SK-N-MC (cell line): ENCODE results near the gene RHEB.

Source experiments
- DNase-seq: peaks from one replicate; pipeline ENCODE4 v3.0.0-alpha.2; 2011; ENCODE audit warnings: low read depth, low spot score
- H3K27ac ChIP-seq: fragments of 200-600 bp; sonication (generic); 2 replicates; pipeline ENCODE4 v1.5.1; 2016; ENCODE audit warnings: mixed run types
- H3K36me3 ChIP-seq: fragments of 200-600 bp; sonication (generic); 2 replicates; pipeline ENCODE4 v1.6.1; 2017; ENCODE audit warnings: antibody characterized with exemption, low read length, mixed read lengths; ENCODE audit not compliant: insufficient read depth
- H3K4me3 ChIP-seq: fragments of 200-600 bp; sonication (generic); 2 replicates; pipeline ENCODE4 v1.5.1; 2016
- H3K9ac ChIP-seq: fragments of 200-600 bp; sonication (generic); 2 replicates; pipeline ENCODE4 v1.8.0; 2017; ENCODE audit warnings: mixed run types, mixed read lengths; ENCODE audit not compliant: insufficient read length
- H3K9me3 ChIP-seq: fragments of 200-600 bp; sonication (generic); 2 replicates; pipeline ENCODE4 v1.6.1; 2017; ENCODE audit warnings: low read depth, mild to moderate bottlenecking, antibody characterized with exemption, low read length, moderate library complexity, mixed read lengths
- EZH2 ChIP-seq: fragments of 200-600 bp; sonication (generic); IDR thresholded peaks from one replicate; pipeline ENCODE4 v1.6.1; 2017; ENCODE audit warnings: antibody characterized with exemption
- FOXP2 ChIP-seq: optimal IDR thresholded peaks from 2 replicates; pipeline ENCODE3; 2011; ENCODE audit warnings: mild to moderate bottlenecking, moderate library complexity; ENCODE audit not compliant: insufficient read depth; ENCODE audit errors: extremely low read length, control extremely low read depth
- POLR2AphosphoS5 ChIP-seq: IDR thresholded peaks from 2 replicates; pipeline ENCODE4 v1.6.1; 2012; ENCODE audit warnings: mild to moderate bottlenecking, low read depth, low read length, borderline replicate concordance

RHEB gene

GRCh38 chr7:151490456-151491105 is 29.1 kb downstream of the RHEB start:
- peaks cover 53% of the 10 kb centered on the region for H3K36me3 ChIP-seq
- no peak for DNase-seq
- no peak overlapping the region for H3K27ac ChIP-seq

DNA sequence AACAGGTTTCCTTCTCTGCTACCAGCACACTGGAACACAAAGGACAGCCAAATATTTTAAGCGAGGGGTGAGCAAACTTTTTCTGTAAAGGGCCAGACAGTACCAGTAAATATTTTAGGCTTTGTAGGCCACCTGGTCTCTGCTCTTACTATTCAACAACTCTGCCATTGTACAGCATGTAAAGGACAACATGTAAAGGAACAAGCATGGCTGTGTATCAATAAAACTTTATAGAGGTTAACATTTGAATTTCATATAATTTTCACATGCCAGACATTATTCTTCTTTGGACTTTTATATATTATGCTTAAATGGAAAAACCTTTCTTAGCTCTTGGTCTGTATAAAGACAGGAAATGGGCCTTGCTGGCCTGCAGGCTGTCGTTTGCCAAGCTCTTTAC is 30.2 kb downstream of the RHEB start:
- H3K9me3 ChIP-seq: no peaks in the 10 kb centered on the region
- no peak overlapping the region for H3K27ac ChIP-seq
- TF ChIP-seq FOXP2 (no peak), EZH2 (no peak), POLR2AphosphoS5 (no peak)
- peaks cover 63% of the 10 kb centered on the region for H3K36me3 ChIP-seq
- H3K4me3 ChIP-seq: no peak overlapping the region
- DNase-seq: no peak
- H3K9ac ChIP-seq: no peak overlapping the region

More at GRCh38 chr7:151490456-151491105, 29.1 kb downstream of the RHEB start:
- no peak overlapping the region for H3K4me3 ChIP-seq
- TF ChIP-seq POLR2AphosphoS5: no peak
- TF ChIP-seq EZH2: no peak
- TF ChIP-seq FOXP2: no peak
- H3K9ac ChIP-seq: no peak overlapping the region
- no peaks in the 10 kb centered on the region for H3K9me3 ChIP-seq

DNA sequence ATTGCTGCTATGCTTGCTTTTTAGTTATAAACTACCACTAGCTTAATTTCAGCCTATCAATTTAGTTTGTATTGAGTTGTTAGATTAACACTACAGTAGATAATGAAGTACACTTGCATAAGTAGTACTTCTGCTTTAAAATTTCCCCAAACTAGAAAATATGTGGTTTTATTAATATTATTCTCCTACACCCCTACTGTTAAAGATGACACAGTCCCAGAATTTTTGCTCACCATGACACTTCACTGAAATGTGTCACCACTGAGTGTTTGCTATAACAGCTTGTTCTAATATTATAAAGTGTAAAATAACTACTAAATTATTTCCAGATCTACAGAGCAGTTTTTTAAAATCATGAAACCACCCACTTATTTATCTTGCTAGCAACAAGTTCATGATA is 31.6 kb downstream of the RHEB start:
- Histone ChIP-seq H3K4me3 (no peak overlapping the region), H3K27ac (no peak overlapping the region), H3K36me3 (peaks cover 77% of the 10 kb centered on the region), H3K9me3 (no peaks in the 10 kb centered on the region), H3K9ac (no peak overlapping the region)
- TF ChIP-seq FOXP2 (no peak), EZH2 (no peak), POLR2AphosphoS5 (no peak)
- DNase-seq: no peak

GRCh38 chr7:151487228-151487627 is 32.5 kb downstream of the RHEB start:
- TF ChIP-seq FOXP2: no peak
- TF ChIP-seq POLR2AphosphoS5: no peak
- no peak for TF ChIP-seq EZH2
- no peak overlapping the region for H3K4me3 ChIP-seq
- no peak for DNase-seq
- no peak overlapping the region for H3K9ac ChIP-seq
- H3K9me3 ChIP-seq: no peaks in the 10 kb centered on the region
- H3K27ac ChIP-seq: no peak overlapping the region
- peaks cover 85% of the 10 kb centered on the region for H3K36me3 ChIP-seq

DNA sequence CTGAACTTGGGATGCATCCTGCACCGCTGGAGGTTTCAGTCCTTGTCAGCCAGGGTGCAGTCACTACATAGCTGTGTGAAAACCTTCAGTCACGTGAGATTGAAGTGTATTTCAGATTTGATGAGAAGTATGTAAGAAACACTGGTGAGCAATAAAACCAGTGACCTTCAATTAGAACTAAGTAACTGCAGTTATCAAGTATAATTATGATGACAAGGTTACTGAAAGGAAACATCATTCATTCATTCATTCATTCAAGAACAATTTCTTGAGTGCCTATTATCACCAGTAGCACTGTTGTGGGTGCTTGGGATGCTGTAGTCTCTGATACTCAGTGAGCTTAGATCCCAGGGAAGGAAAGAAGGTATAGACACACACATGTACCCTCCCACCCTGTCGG is 33.6 kb downstream of the RHEB start:
- H3K4me3 ChIP-seq: no peak overlapping the region
- H3K9ac ChIP-seq: no peak overlapping the region
- peaks cover 96% of the 10 kb centered on the region for H3K36me3 ChIP-seq
- no peaks in the 10 kb centered on the region for H3K9me3 ChIP-seq
- no peak for TF ChIP-seq POLR2AphosphoS5
- TF ChIP-seq FOXP2: no peak
- TF ChIP-seq EZH2: no peak
- no peak overlapping the region for H3K27ac ChIP-seq
- no peak for DNase-seq

DNA sequence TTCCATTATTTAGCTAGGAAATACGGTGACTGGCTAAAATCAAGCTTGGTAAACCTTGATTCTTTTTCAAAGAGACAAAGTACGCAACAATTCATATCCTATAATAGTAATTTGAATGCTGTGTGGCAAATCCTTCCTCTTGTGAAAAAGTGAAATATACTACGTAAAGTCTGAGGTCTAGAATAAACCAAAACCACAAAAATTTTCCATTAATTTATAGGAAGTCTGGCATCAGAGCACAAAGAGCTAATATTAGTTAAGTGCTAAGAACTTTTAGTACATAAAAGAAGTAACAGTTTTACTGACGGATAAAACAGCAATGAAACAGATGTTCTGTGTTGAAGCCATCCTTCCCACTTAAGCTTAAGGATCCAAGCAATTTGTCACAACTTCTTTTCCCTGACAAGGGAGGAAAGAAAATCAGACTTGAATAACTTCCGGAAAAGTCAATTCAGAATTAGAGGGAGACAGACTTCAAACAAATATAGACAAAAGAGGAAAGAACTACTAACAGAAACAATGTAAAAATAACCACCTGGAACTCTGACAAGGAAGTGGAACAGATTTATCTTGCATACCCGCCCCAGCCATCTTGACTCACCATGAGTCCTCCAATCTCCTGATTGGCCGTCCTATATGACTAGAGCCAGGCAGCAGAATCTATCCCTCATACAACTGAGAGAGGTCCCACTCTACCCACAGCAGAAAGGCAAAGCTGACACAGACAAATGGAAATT is 34.6 kb downstream of the RHEB start:
- TF ChIP-seq FOXP2: no peak
- no peak for TF ChIP-seq EZH2
- no peak for TF ChIP-seq POLR2AphosphoS5
- Histone ChIP-seq H3K9me3 (no peaks in the 10 kb centered on the region), H3K4me3 (no peak overlapping the region), H3K9ac (no peak overlapping the region), H3K27ac (no peak overlapping the region), H3K36me3 (peaks cover 90% of the 10 kb centered on the region)
- DNase-seq: no peak

- DNase-seq: no peak
- Histone ChIP-seq H3K9me3 (no peaks in the 10 kb centered on the region), H3K9ac (no peak overlapping the region), H3K36me3 (peaks cover 80% of the 10 kb centered on the region), H3K4me3 (no peak overlapping the region), H3K27ac (no peak overlapping the region)
- TF ChIP-seq EZH2 (no peak), FOXP2 (no peak), POLR2AphosphoS5 (no peak)
Observed at GRCh38 chr7:151483711-151483983, 36.0 kb downstream of the RHEB start.

DNA sequence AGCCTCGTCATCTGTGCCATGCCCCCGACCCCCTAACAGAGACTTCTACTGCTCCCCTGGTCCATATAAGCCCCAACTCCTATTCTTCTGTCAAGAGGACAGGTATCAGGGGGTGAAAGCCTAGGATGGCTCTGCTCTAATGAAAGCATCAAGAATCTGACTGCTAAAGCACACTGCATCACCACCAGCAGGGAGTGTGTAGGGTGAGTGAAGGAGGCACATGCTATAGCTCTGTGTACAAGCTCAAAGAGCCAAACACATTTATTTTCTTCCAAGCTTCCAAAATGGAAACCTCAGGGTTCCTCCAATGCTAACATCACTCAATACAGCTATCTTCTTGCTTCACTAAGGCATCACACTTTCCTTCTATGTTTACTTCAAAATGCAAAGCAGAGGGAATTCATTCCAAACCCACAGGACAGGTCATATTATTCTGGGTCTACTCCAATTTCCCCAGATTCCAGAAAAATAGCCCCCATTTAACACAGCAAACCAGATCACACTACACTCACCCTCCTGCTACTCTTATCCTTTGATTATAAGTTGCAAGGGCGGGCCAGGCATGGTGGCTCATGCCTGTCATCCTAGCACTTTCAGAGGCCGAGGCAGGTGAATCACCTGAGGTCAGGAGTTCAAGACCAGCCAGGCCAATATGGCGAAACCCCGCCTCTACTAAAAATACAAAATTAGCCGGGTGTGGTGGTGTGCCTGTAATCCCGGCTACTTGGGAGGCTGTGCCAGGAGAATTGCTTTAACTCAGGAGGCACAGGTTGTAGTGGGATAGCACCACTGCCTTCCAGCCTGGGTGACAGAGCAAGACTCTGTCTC is 36.6 kb downstream of the RHEB start:
- H3K27ac ChIP-seq: no peak overlapping the region
- DNase-seq: no peak
- H3K36me3 ChIP-seq: peaks cover 75% of the 10 kb centered on the region
- no peak overlapping the region for H3K4me3 ChIP-seq
- TF ChIP-seq POLR2AphosphoS5 (no peak), EZH2 (no peak), FOXP2 (no peak)
- H3K9me3 ChIP-seq: no peaks in the 10 kb centered on the region
- H3K9ac ChIP-seq: no peak overlapping the region
